ENCODE results near the gene NR6A1.

Gene NR6A1

DNA sequence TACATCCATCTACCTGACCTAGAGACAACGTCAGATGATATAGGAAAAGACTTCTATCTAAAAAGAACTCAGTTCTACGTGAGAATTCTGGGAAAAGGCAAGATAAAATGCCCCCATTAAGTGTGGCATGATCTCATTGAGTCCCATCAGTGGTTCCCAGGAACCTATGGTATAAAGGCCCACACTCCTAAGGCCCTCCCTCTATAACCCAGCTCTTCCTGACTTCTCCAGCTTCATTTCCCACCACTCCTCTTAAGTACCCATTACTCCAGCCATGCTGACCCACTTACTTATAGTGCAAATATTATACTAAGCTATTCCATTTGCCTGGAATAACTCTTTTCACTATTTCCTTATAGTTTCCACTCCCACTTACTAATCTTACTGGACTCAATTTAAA, 168.5 kb downstream of the NR6A1 start:
- no peak for DNase-seq

DNA sequence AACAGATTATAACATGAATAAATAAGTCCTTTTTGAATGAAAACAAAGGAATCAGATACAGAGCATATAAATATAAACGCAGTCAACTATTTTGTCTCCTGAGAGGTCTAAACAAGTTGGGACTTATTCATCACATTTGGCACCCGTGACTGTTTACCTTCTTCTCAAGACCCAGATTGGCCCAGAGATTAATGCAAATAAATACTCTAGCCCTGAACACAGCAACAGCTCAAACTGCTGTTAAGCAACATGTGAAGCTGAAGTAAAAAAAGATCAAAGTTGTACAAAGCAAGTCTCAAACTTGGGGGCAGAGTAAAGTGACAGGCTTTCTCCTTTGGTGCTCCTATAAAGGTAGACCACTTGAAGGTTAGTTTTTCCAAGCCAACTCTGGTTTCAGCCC, 168.9 kb downstream of the NR6A1 start:
- no peak for DNase-seq

DNA sequence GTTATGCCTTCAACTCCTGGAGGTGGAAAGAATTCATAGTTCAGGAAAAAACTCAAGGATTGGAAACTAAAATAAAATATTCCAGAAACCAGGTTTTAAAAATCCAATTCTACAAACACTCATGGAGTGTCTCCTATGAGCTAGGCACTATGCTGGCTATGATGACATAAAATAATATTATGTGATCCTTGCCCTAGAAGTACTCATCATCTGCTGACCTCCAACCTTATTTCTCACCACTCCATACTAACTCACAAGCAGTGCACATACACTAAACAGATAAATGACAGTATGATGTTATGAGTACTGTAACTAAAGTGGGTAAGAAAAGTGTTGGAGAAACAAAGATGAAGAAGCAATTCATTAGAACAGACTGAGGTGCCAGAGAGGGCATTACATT, 170.7 kb downstream of the NR6A1 start:
- no peak for DNase-seq

DNA sequence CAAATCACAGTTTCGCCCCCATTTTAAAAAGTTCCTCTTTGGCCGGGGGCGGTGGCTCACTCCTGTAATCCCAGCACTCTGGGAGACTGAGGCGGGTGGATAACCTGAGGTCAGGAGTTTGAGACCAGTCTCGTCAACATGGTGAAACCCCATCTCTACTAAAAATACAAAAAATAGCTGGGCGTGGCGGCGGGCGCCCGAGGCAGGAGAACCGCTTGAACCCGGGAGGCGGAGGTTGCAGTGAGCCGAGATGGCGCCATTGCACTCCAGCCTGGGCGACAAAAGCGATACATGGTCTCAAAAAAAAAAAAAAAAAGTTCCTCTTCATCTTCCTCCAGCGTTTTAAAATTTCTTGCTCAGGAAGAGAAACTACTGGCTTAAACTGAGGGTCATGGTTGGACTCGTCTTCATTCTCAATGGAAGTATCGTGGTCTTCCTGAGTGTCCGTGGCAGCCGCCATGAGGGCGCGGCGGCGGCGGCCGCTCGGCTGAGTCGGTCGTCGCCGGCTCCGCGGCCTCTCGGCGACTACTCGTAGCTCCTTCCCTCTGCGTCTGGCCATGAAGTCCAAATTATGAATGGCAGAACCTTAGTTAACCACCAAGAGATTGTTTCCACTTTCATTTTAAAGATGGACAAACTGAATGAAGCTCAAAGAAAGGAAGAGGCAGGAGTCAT, 171.9 kb downstream of the NR6A1 start:
- no peak for DNase-seq

DNA sequence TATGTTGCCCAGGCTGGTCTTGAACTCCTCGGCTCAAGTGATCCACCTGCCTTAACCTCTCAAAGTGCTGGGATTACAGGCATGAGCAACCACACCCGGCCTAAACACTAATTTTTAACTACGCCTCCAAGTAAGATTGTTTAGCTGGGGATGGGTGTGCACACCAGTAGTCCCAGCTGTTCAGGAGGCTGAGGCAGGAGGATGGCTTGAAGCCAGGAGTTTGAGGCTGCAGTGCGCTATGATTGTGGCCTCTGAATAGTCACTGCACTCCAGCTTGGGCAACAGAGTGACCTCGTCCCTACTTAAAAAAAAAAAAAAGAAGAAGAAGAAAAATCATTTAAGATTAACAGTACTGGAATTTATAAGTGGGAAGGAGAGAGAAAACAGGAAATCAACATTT, 173.1 kb downstream of the NR6A1 start:
- DNase-seq, result no peak

DNA sequence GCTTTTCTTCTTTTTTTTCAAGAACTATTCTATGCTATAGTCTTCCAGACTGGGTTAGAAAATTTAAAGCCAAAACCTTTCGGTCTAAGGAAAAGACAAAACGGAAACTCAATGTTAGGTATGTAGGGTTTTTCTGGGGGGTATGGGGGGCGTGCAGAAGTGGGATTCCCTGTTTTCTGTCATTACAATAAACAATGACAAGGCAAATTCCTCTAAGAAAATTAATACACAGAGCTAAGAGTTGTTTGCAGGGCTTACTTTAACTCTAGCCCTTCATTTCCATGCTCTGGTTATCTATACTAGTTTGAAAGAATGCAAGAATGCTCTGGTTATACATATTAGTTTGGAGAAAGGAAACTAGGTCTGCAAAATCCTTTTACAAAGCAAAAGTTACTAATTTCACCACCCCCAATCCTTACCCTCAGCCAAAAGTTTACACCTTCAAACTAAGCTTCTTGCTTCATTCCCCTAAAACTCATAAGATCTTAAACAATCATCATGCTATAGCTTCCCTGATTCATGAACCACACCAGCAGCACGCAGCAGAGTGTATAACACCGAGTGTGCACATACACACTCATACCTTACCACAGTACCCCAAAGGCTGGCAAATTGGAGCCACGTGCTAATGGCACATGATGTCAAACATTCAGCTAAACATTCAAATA, 174.8 kb downstream of the NR6A1 start:
- DNase-seq, result no peak

DNA sequence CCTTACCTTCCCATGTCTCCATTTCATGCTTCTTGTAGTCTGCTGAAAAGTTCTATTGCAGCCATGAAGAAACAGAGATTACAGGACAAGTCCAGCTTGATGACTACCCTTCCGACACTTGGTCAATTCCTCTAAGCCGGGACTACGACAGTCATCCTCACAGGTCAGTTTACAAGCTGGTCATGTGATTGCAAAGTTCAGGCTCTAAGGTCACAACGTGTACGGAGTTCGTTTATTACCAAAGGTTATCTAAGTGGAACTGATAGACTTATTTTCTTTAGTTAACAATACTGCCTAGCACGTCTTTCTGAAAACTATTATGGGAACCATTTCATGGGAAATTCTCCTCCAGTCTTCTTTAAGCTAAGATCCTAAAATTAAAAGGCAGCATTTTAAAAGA, 175.4 kb downstream of the NR6A1 start:
- DNase-seq, result no peak

DNA sequence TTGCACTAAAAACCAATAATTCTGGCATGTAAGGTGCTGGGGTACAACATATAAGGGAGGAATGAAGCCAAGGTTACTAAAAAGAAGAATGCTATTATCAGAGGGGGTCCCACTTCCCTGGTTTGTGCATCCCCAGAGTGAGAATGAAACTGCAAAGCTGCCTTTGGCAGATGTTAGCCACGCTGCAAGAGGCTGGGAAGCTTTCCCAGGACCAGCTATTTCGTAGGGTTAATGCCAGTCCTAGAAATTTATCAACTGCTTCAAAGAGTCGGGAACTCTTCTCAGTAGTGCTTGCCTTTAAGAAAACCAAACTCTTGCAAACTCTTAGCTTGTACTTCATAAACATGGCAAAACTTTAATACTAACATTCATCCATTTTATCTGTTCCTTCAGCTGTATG, 176.4 kb downstream of the NR6A1 start:
- DNase-seq, result no peak

DNA sequence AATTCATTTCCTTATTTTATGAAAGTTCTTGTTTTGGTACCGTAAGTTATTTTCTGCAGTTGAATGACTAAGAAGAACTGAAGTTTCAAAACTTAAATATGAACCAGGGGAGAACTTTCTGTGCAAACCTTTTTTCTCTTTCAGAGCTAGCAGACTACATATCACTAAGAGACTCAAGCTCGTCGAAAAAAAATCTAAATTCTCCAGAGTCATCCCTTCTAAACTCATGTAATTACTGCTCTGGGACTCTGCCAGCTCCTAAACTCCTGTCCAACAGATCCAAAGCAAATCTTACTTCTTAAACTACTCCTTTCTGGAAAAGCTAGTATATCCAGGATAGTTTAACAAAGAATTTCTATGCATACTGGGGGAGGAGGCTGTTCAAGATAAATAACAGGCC, 176.9 kb downstream of the NR6A1 start:
- DNase-seq, result no peak

DNA sequence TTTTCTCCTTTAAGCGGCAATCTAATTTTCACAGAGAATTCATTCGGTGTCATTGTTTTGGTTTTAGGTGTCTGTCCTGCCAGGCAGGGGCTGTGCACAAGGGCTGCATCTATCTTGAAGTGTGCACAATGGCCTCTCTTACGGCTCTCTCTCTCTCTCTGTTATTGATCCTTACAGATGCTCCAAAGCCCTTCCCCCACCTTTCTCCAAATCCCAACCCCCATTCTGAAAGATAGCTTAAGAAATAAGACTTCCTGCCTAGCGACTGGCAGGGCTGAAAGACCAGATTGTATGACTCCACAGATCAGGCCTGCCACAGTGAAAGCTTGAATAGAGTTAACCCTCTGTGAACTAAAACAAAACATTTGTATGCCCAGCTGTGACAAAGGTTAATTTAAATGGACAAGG, 177.5 kb downstream of the NR6A1 start:
- no peak for DNase-seq

DNA sequence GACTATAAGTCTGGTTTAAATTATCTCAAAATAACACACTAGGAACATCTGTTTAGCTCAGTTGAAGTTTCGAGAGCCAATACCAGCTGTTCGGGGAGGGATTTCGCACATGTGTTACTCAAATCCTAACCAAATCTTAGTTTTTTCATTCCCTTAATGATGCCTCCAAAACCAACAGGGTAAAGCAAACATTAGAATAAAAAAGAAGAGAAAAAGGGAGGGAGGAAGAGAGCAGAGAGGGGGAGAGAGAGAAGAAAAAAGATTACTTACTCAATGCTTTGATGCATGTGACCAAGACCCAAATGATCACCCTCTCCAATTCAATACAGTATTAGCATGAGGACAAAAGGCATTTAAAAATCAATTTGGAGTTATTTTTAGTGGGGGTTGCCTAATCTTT, 177.9 kb downstream of the NR6A1 start:
- DNase-seq, result no peak

DNA sequence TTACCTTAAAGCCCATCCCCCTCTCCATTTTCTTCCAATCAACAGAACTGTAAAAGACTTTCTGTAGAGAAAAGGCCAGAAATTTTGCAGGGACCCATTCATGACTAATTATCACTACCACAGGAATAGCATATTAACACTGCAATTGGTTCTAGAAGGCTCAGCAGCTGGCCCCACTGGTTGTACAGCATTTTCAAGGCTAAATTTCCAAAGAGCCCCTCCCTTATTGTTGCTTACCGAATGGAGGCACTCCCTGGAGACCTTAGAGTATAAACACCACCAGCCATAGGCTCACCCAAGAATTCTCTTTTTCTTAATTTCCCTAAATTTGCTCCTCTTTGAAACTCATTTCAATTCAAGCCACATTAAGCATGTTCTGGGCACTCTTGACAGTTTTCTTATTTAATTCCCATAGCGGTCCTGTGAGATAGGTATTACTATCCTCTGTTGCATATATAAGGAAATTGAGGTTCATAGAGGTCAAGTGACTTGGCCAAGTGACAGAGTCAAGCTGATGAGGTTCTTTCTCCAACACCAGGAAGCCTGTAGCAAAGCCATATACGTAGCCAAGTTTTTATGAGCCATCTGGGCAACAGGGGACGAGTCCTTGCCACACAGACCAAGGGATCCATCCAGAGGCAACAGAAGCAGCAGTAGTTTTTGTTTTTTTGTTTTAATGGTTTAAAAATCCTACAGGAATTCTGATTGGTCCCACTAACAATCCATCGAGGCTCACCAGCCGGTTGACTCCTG, 180.0 kb downstream of the NR6A1 start:
- DNase-seq, result no peak

DNA sequence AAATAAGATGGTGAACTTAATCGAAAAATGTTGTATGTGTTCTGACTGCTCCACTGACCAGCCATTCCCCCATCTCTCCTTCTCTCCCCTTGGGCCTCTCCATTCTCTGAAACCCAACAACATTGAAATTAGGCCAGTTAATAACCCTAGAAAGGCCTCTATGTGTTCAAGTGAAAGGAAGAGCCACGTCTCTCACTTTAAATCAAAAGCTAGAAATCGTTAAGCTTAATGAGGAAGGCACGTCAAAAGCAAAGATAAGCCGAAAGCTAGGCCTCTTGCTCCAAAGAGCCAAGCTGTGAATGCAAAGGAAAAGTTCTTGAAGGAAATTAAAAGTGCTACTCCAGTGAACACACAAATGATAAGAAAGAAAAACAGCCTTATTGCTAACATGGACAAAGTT, 186.5 kb downstream of the NR6A1 start:
- no peak for DNase-seq

DNA sequence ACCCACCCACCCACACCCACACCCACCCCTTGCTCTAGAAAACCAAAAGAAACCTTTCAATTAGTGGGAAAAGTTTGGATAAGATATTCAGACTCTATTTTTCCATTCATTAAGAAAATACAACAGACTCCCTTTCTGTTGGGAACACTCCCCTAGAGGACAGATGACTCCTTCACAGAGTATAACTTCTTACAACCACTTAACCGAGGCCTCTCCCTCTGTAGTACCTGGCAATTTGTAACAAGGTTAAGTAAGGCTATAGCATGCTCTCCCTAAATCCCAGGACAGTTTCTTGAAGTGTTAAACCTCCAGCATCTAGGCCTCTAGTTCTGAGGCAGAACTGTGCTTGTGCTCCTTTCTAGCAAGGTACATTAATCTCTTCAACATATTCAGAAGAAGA, 188.0 kb downstream of the NR6A1 start:
- no peak for DNase-seq

DNA sequence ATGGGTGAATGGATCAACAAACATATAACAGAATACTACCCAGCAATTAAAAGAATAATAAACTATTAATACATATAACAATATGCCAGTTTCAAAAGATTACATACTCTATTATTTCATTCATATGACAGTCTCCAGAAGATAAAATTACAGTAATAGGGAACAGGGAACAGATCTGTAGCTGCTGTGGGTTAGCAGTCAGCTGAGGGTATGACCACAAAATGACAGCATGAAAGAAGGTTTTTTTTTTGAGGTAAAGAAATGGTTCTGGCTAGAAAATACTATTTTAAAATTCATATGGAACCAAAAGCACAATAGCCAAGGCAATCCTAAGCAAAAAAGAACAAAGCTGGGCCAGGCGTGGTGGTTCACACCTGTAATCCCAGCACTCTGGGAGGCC, 190.9 kb downstream of the NR6A1 start:
- DNase-seq, result no peak

DNA sequence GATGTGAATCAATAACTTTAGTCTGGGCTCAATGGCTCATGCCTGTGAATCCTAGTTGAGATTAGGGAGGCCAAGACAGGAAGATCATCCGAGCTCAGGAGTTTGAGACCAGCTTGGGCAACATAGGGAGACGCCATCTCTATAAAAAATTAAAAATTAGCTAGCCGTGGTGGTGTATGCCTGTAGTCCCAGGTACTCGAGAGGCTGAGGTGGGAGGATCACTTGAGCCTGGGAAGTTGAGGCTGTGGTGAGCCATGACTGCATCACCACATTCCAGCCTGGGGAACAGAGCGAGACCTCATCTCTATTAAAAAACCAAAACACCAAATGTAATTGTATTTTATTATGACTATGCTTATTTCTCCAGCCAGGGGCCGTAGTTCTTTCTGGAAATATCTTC, 194.4 kb downstream of the NR6A1 start:
- no peak for DNase-seq

DNA sequence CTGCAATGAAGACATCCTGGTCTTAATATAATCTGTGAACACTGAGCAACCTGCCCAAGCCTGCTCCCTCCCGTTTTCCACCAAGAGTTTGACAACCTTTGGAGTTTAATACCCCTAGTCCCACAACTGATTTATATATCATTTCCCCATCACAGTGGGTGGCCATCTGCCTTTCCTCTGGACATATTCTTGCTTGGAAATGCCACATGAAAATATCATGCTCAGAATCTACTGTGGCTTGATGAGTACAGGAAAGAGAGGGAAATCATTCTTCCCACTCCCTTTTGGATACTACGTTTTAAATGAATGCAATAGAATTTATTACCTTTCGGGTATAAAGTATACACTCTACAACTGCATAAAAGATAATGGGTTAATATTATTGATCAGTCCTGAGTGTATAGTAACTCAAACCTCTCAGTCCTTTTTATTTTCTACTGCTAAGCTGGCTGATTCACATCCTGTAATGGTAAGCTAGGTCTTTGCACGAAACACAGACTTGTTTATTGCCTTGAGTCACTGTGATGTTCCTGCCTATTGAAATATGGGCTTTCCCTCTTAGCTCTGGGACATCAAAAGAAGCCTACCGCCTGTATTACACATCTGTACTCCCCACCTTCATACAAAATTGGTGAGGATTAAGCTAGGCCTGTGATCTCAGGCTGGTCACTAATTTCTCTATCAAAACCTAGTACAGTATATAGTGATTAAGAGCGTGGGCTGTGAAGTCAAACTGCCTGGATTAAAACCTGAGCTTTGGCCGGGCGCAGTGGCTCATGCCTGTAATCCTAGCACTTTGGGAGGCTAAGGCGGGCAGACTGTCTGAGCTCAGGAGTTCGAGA, 196.4 kb downstream of the NR6A1 start:
- no peak for DNase-seq

DNA sequence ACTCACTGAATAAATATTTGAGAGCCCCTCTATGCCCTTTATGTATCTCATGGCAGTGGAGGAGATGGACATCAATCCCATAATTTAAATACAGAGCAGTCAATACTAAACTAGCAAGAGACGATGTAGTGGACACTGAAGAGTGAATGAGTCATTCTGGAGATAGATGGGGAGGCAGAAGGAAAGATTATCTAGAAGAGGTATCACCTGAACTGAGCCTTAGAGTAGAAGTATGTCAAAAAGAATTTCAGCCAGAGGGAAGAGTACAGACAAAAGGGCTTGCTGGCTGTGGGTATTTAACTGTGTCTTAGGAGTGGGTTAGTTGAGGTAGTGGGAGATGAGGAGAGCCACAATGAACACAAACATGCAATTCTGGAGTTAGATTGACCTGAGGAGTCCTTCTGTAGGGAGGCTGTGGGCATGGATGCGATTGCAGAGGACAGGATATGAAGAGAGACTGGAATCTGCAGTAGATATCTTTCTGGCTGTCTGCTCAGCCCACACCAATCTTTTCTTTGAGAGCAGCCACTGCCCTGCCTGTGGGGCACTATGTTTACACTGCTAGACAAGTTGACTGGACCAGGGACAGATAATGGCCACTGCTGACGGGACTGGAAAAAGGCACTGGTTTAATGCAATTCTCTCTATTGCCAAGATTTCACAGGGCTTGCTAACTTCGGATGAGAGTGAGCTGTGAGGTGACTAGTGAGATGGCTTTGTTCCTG, 200.0 kb downstream of the NR6A1 start:
- no peak for DNase-seq

DNA sequence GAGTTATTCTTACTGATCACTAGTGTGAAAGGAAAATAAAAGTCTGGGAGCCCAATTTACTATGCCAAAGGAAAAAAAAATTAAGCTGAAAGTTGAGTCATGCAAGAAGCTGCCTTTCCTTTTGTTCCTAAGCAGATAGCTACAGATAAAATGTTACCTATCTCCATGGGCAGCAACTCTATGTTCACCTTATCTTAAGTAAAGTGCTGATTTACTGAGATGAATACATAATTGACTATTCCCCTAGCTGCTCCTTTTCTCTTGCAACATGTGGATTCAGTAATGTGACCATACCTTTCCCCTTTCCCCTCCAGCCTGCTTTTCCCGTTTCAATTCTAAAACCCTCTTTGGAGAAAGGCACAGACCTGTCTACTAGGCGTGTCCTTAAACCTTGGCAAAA, 201.2 kb downstream of the NR6A1 start:
- DNase-seq, result no peak

DNA sequence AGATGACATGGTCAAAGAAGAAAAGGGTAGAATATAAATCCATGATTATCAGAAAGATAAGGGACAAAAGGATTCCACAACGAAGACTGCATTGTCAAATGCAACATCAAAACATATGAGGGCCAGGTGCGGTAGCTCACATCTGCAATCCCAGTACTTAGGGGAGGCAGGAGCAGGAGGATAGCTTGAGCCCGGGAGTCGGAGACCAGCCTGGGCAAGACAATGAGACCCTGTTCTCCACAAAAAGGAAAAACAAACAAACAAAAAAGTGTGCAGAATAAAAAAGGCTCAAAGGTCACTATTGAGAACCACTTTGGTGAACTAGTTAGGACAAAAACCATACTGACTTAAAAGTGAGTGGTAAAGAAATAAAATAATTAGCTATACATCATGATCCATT, 203.7 kb downstream of the NR6A1 start:
- DNase-seq, result no peak

DNA sequence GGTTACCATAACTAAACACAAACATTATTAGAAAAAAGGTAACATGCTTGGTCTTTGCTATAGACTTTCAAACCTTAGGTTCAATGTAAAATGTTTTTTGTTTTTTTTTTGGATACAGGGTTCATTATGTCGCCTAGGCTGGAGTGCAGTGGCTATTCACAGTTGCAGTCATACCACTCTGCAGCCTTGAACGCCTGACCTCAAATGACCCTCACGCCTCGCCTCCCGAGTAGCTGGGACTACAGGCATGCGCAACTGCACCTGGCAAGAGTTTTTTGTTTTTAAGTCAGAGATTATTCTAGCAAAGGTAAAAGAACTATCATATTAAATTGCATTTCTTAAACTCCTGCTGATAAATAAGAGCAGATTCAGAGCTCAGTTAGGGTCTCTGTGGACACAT, 208.8 kb downstream of the NR6A1 start:
- no peak for DNase-seq

DNA sequence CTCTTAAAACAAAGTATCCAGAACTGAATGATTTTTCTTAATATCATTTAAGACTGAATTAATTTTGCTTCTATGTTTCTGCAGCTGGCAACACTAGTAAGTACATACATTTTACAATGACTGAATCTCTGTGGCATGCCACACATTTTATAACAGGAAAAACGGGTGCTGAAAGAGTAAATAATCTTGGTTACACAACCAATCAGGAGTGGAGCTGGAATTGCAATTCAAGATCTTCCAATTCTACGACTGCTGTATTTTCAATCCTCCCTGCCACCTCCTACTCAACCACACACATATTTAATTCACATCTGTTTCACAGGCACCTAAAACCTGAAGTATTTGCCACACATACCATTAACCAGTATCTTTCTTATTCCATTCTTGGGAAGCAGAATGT, 211.2 kb downstream of the NR6A1 start:
- no peak for DNase-seq
